ENCODE measurements around the gene CDH16. TPM values are rescaled to one million over a fixed set of nuclear protein-coding genes. Genes with fewer than 3 reads are reported as not detected.

The CDH16 gene
- total and polyA plus RNA-seq, 2 experiments from 2014 or later, result not detected

DNA sequence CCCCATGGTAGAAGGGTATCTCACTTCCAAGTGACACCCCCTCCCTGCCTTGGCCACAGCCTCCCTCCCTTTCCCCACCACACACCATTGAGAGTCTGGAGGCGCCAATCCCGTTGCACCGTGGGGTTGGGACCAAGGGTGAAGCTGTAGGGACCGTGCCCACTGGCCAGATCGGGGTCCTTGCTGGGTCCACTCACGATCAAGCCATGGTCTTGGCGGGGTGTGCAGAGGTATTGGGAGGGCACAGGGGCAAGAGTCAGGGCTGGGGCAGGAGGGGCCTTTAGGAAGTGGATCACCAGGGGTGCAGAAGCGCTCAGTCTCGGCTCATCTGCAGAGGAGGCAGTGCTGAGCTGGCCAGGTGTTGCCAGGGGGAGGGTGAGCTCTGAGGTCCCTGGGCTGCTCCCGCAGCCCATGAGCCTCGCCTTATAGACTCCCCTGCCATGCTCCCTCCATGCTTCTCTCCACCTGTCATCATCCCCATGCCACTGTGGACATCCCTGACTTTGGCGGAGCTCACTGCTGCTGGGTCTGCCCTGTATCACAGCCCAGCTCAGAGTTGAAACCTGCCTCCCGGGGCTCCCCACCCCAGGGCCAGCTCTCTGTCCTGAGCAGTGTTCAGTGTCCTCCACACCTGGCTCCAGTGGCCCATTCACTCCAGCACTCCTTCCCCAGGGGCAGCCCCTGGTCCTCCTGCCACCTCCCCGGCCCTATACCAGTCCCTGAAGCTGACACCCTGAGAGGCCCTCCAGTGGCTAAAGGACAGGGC lies 8.3 kb downstream of the CDH16 start:
- Histone ChIP-seq H3K27ac (ENCODE audit: low read depth) (no peak overlapping the region), H3K4me2 (no peak overlapping the region), H3K9me2 (ENCODE audit: insufficient read depth) (no peaks in the 10 kb centered on the region), H2AFZ (no peak overlapping the region), H4K20me1 (replicated peaks; ENCODE audit: insufficient read depth) (no peaks in the 10 kb centered on the region), H3K36me3 (ENCODE audit: insufficient read depth) (no peaks in the 10 kb centered on the region), H3K4me3 (no peak overlapping the region), H3K79me2 (replicated peaks; ENCODE audit: insufficient read depth) (no peaks in the 10 kb centered on the region), H3F3A (replicated peaks; ENCODE audit: low read depth) (no peaks in the 10 kb centered on the region), H3K27me3 (ENCODE audit: insufficient read depth) (no peaks in the 10 kb centered on the region), H3K4me1 (ENCODE audit: insufficient read depth) (no peaks in the 10 kb centered on the region)
- TF ChIP-seq EZH2 (IDR thresholded peaks at IDR 0.05; ENCODE audit: low read depth, unreplicated experiment) (no peak), EZH2phosphoT487 (IDR thresholded peaks at IDR 0.05; ENCODE audit: unreplicated experiment) (no peak), ZNF114 (CRISPR knock-in tag; IDR thresholded peaks at IDR 0.05) (no peak), POLR2AphosphoS5 (IDR thresholded peaks at IDR 0.05; ENCODE audit: low read depth) (no peak), STAT1 (IDR thresholded peaks at IDR 0.05; ENCODE audit: unreplicated experiment) (no peak), JUNB (IDR thresholded peaks at IDR 0.05; ENCODE audit: unreplicated experiment) (no peak), NANOG (IDR thresholded peaks at IDR 0.05; ENCODE audit: borderline replicate concordance) (no peak)
- TF ChIP-seq, protein P1, sequence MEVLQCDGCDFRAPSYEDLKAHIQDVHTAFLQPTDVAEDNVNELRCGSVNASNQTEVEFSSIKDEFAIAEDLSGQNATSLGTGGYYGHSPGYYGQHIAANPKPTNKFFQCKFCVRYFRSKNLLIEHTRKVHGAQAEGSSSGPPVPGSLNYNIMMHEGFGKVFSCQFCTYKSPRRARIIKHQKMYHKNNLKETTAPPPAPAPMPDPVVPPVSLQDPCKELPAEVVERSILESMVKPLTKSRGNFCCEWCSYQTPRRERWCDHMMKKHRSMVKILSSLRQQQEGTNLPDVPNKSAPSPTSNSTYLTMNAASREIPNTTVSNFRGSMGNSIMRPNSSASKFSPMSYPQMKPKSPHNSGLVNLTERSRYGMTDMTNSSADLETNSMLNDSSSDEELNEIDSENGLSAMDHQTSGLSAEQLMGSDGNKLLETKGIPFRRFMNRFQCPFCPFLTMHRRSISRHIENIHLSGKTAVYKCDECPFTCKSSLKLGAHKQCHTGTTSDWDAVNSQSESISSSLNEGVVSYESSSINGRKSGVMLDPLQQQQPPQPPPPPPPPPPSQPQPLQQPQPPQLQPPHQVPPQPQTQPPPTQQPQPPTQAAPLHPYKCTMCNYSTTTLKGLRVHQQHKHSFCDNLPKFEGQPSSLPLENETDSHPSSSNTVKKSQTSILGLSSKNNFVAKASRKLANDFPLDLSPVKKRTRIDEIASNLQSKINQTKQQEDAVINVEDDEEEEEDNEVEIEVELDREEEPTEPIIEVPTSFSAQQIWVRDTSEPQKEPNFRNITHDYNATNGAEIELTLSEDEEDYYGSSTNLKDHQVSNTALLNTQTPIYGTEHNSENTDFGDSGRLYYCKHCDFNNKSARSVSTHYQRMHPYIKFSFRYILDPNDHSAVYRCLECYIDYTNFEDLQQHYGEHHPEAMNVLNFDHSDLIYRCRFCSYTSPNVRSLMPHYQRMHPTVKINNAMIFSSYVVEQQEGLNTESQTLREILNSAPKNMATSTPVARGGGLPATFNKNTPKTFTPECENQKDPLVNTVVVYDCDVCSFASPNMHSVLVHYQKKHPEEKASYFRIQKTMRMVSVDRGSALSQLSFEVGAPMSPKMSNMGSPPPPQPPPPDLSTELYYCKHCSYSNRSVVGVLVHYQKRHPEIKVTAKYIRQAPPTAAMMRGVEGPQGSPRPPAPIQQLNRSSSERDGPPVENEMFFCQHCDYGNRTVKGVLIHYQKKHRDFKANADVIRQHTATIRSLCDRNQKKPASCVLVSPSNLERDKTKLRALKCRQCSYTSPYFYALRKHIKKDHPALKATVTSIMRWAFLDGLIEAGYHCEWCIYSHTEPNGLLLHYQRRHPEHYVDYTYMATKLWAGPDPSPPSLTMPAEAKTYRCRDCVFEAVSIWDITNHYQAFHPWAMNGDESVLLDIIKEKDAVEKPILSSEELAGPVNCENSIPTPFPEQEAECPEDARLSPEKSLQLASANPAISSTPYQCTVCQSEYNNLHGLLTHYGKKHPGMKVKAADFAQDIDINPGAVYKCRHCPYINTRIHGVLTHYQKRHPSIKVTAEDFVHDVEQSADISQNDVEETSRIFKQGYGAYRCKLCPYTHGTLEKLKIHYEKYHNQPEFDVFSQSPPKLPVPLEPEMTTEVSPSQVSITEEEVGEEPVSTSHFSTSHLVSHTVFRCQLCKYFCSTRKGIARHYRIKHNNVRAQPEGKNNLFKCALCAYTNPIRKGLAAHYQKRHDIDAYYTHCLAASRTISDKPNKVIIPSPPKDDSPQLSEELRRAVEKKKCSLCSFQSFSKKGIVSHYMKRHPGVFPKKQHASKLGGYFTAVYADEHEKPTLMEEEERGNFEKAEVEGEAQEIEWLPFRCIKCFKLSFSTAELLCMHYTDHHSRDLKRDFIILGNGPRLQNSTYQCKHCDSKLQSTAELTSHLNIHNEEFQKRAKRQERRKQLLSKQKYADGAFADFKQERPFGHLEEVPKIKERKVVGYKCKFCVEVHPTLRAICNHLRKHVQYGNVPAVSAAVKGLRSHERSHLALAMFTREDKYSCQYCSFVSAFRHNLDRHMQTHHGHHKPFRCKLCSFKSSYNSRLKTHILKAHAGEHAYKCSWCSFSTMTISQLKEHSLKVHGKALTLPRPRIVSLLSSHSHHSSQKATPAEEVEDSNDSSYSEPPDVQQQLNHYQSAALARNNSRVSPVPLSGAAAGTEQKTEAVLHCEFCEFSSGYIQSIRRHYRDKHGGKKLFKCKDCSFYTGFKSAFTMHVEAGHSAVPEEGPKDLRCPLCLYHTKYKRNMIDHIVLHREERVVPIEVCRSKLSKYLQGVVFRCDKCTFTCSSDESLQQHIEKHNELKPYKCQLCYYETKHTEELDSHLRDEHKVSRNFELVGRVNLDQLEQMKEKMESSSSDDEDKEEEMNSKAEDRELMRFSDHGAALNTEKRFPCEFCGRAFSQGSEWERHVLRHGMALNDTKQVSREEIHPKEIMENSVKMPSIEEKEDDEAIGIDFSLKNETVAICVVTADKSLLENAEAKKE (CRISPR knock-in tag; IDR thresholded peaks at IDR 0.05), result no peak
- no peak for ATAC-seq
- Mint-ChIP-seq H3K27ac (no peak overlapping the region), H3K4me1 (peaks cover 2% of the 10 kb centered on the region; the same call in 1 of the 3 replicates), H3K36me3 (ENCODE audit: low read depth) (no peaks in the 10 kb centered on the region), H3K9me3 (no peaks in the 10 kb centered on the region; the same call in 2 of the 3 replicates), H3K4me3 (no peak overlapping the region), H3K27me3 (ENCODE audit: insufficient read depth, low read depth, poor library complexity) (peaks cover 20% of the 10 kb centered on the region)
- DNase-seq (ENCODE audit: low spot score), result no peak

All from GM23338 (cell line).